H9 (cell line): Measurements from ENCODE around the gene LRRC26. TPM values are rescaled to one million over a fixed set of nuclear protein-coding genes. Genes with fewer than 3 reads are reported as not detected.

ENCODE experiments used
- DNase-seq: peaks from one replicate; pipeline ENCODE4 v3.0.0-alpha.2; 2017
- H2AFZ ChIP-seq: one replicate; pipeline ENCODE4 v1.6.1; 2013; ENCODE audit warnings: mild to moderate bottlenecking, low read length, control low read depth, moderate library complexity
- H2AK5ac ChIP-seq: 2 replicates; pipeline ENCODE4 v1.6.1; 2013; ENCODE audit warnings: low read length, control low read depth, mixed read lengths; ENCODE audit not compliant: insufficient read length
- H2BK120ac ChIP-seq: one replicate; pipeline ENCODE4 v1.6.1; 2013; ENCODE audit warnings: low read depth, mild to moderate bottlenecking, low read length, control low read depth, inconsistent platforms; ENCODE audit not compliant: poor library complexity, severe bottlenecking
- H2BK12ac ChIP-seq: 2 replicates; pipeline ENCODE4 v1.6.1; 2013; ENCODE audit warnings: low read length, control low read depth, mixed read lengths, low read depth; ENCODE audit not compliant: insufficient read length
- H2BK15ac ChIP-seq: 2 replicates; pipeline ENCODE4 v1.6.1; 2013; ENCODE audit warnings: low read depth, low read length, control low read depth
- H2BK20ac ChIP-seq: one replicate; pipeline ENCODE4 v1.6.1; 2013; ENCODE audit warnings: low read depth, mild to moderate bottlenecking, low read length, control low read depth, inconsistent platforms; ENCODE audit not compliant: poor library complexity, severe bottlenecking
- H2BK5ac ChIP-seq: 2 replicates; pipeline ENCODE4 v1.6.1; 2013; ENCODE audit warnings: low read length, control low read depth, mixed read lengths; ENCODE audit not compliant: insufficient read length
- H3K14ac ChIP-seq: 2 replicates; pipeline ENCODE4 v1.6.1; 2013; ENCODE audit warnings: low read length, control low read depth; ENCODE audit not compliant: insufficient read depth
- H3K18ac ChIP-seq: 2 replicates; pipeline ENCODE4 v1.6.1; 2013; ENCODE audit warnings: low read depth, mild to moderate bottlenecking, mixed read lengths, low read length, control low read depth; ENCODE audit not compliant: insufficient read length
- H3K23ac ChIP-seq: 2 replicates; pipeline ENCODE4 v1.6.1; 2013; ENCODE audit warnings: low read length, control low read depth, mixed read lengths, low read depth; ENCODE audit not compliant: insufficient read length
- H3K23me2 ChIP-seq: 2 replicates; pipeline ENCODE4 v1.6.1; 2013; ENCODE audit warnings: low read depth, mild to moderate bottlenecking, mixed read lengths, low read length, control low read depth; ENCODE audit not compliant: insufficient read length, poor library complexity, severe bottlenecking
- H3K27ac ChIP-seq: 2 replicates; pipeline ENCODE4 v1.5.1; 2013; ENCODE audit warnings: low read length, control low read depth, mixed read lengths, low read depth; ENCODE audit not compliant: insufficient read length
- H3K27me3 ChIP-seq: 2 replicates; pipeline ENCODE4 v1.6.1; 2013; ENCODE audit warnings: low read length, control low read depth, inconsistent platforms; ENCODE audit not compliant: insufficient read depth
- H3K4ac ChIP-seq: 2 replicates; pipeline ENCODE4 v1.6.1; 2013; ENCODE audit warnings: low read depth, mild to moderate bottlenecking, control low read depth, inconsistent platforms, low read length, moderate library complexity
- H3K4me1 ChIP-seq: 2 replicates; pipeline ENCODE4 v1.6.1; 2013; ENCODE audit warnings: low read length, control low read depth, inconsistent platforms; ENCODE audit not compliant: insufficient read depth
- H3K4me2 ChIP-seq: 2 replicates; pipeline ENCODE4 v1.6.1; 2013; ENCODE audit warnings: low read length, control low read depth, mixed read lengths; ENCODE audit not compliant: insufficient read length, insufficient read depth
- H3K56ac ChIP-seq: 2 replicates; pipeline ENCODE4 v1.6.1; 2013; ENCODE audit warnings: low read depth, mild to moderate bottlenecking, mixed read lengths, low read length, control low read depth; ENCODE audit not compliant: insufficient read length
- H3K79me1 ChIP-seq: 2 replicates; pipeline ENCODE4 v1.6.1; 2013; ENCODE audit warnings: low read depth, mild to moderate bottlenecking, moderate library complexity, low read length, control low read depth, inconsistent platforms; ENCODE audit not compliant: insufficient read depth, poor library complexity, severe bottlenecking
- H3K79me2 ChIP-seq: 2 replicates; pipeline ENCODE4 v1.6.1; 2013; ENCODE audit warnings: low read length, control low read depth, inconsistent platforms; ENCODE audit not compliant: insufficient read depth
- H3K9ac ChIP-seq: 2 replicates; pipeline ENCODE4 v1.6.1; 2013; ENCODE audit warnings: low read length, control low read depth, mixed read lengths; ENCODE audit not compliant: insufficient read length; ENCODE audit errors: extremely low read depth
- H3K9me3 ChIP-seq: one replicate; pipeline ENCODE4 v1.6.1; 2013; ENCODE audit warnings: low read depth, low read length, inconsistent platforms; ENCODE audit not compliant: control insufficient read depth
- H3T11ph ChIP-seq: one replicate; pipeline ENCODE4 v1.6.1; 2013; ENCODE audit warnings: mild to moderate bottlenecking, low read length, control low read depth, inconsistent platforms
- H4K20me1 ChIP-seq: one replicate; pipeline ENCODE4 v1.6.1; 2013; ENCODE audit not compliant: control insufficient read depth, insufficient read length, insufficient read depth
- H4K5ac ChIP-seq: 2 replicates; pipeline ENCODE4 v1.6.1; 2013; ENCODE audit warnings: low read depth, mild to moderate bottlenecking, mixed read lengths, low read length, control low read depth; ENCODE audit not compliant: insufficient read length
- H4K8ac ChIP-seq: replicated peaks from 2 replicates; pipeline ENCODE4 v1.6.1; 2013; ENCODE audit warnings: low read length, control low read depth, mixed read lengths, low read depth; ENCODE audit not compliant: insufficient read length
- H4K91ac ChIP-seq: 2 replicates; pipeline ENCODE4 v1.6.1; 2013; ENCODE audit warnings: low read depth, mild to moderate bottlenecking, moderate library complexity, mixed read lengths, low read length, control low read depth; ENCODE audit not compliant: insufficient read length
- H3K27ac Mint-ChIP-seq, 3 experiments: 2 replicates in 2 of 3; 3 replicates in 1 of 3; pipeline ENCODE4 v1.8.0; 2020 to 2021; ENCODE audit warnings: mixed read lengths in 3 of 3, mild to moderate bottlenecking in 1 of 3, moderate library complexity in 1 of 3
- H3K27me3 Mint-ChIP-seq: 2 replicates; pipeline ENCODE4 v1.8.0; 2021; ENCODE audit warnings: low read depth, mild to moderate bottlenecking, moderate library complexity, mixed read lengths
- H3K36me3 Mint-ChIP-seq, 3 experiments: 2 replicates in 2 of 3; 3 replicates in 1 of 3; pipeline ENCODE4 v1.8.0; 2020 to 2021; ENCODE audit warnings: low read depth in 3 of 3, mixed read lengths in 3 of 3; ENCODE audit not compliant: insufficient read depth in 1 of 3
- H3K4me1 Mint-ChIP-seq, 2 experiments: 2 replicates each; pipeline ENCODE4 v1.8.0; 2020; ENCODE audit warnings: mixed read lengths in 2 of 2
- H3K4me3 Mint-ChIP-seq, 2 experiments: 2 replicates in 1 of 2; 3 replicates in 1 of 2; pipeline ENCODE4 v1.8.0; 2020 to 2021; ENCODE audit warnings: mild to moderate bottlenecking in 2 of 2, mixed read lengths in 2 of 2, moderate library complexity in 1 of 2
- H3K9me3 Mint-ChIP-seq, 2 experiments: 2 replicates in 1 of 2; 3 replicates in 1 of 2; pipeline ENCODE4 v1.8.0; 2020; ENCODE audit warnings: mild to moderate bottlenecking in 2 of 2, mixed read lengths in 2 of 2, moderate library complexity in 1 of 2
- CTCF ChIP-seq: fragments of 200-600 bp; sonication (generic); conservative IDR thresholded peaks from 3 replicates; pipeline ENCODE4 v1.8.0; 2021; ENCODE audit warnings: antibody characterized with exemption, mild to moderate bottlenecking
- WGBS: extraction: QIAGEN DNeasy Blood & Tissue Kit; methylation state at CpG from one replicate; pipeline ENCODE4 v1.1.7; 2013; ENCODE audit warnings: missing lambda C conversion rate, low lambda C conversion rate, mixed read lengths; ENCODE audit not compliant: insufficient read length; ENCODE audit errors: extremely low coverage; 5-methylcytosine and 5-hydroxymethylcytosine counted together
- total RNA-seq: library from RNA; stranded (reverse); gene quantifications from 2 replicates; pipeline ENCODE4 v1.2.1, GENCODE V29; 2021

Gene LRRC26
- total RNA-seq, 1 experiment from 2014 or later, result 0.96 TPM

DNA sequence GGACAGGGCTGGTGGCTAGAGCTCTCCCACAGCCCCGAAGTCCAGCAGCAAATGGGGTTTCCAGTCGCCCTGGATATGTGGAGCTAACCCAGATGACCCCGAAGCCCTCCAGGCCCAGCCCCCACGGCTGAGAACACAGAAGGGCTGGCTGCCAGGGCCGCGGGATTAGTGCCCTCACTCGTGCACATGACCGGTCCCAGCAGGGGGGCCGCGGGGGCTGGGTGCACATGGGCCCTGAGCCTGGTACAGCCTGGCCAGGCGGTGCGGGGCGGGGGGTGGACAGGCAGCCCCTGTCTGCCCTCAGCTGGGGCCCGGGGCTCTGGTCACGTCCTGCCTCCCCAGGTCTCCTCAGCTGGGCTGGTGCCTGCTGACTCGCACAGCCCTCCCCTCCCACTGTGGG is 24.5 kb upstream of the LRRC26 start:
- no CpG with 5 or more reads among the region's 16 CpGs for WGBS

More for the DNA sequence above, 24.5 kb upstream of the LRRC26 start:
- H4K5ac ChIP-seq, result no peak overlapping the region
- H2BK15ac ChIP-seq, result no peak overlapping the region
- DNase-seq, result no peak
- H3K9me3 ChIP-seq, result no peaks in the 10 kb centered on the region
- no peak overlapping the region for H3K18ac ChIP-seq
- Mint-ChIP-seq H3K36me3 (peaks cover 5 to 15% (median 11%) of the 10 kb centered on the region in 3 experiments; a peak in 5 of 7 replicates), H3K9me3 (no peaks in the 10 kb centered on the region), H3K4me3 (no peak overlapping the region), H3K27me3 (no peaks in the 10 kb centered on the region), H3K4me1 (peaks cover 8 to 17% of the 10 kb centered on the region in 2 experiments), H3K27ac (no peak overlapping the region)
- no peak overlapping the region for H3K27ac ChIP-seq
- H3K14ac ChIP-seq, result no peak overlapping the region; the same call in 1 of the 2 replicates
- H3K56ac ChIP-seq, result no peak overlapping the region
- H3K27me3 ChIP-seq, result no peaks in the 10 kb centered on the region
- H4K20me1 ChIP-seq, result no peaks in the 10 kb centered on the region
- no peak overlapping the region for H2BK120ac ChIP-seq
- no peak overlapping the region for H3K4me2 ChIP-seq
- H3K9ac ChIP-seq, result no peak overlapping the region
- peaks cover 2% of the 10 kb centered on the region for H3K23me2 ChIP-seq
- no peak overlapping the region for H3T11ph ChIP-seq
- H3K23ac ChIP-seq, result no peak overlapping the region
- H3K79me1 ChIP-seq, result peaks cover 3% of the 10 kb centered on the region
- TF ChIP-seq CTCF, result no peak
- no peak overlapping the region for H2BK20ac ChIP-seq
- H3K4me1 ChIP-seq, result peaks cover 4% of the 10 kb centered on the region; the same call in 1 of the 2 replicates
- H2AFZ ChIP-seq, result no peak overlapping the region
- no peak overlapping the region for H3K4ac ChIP-seq
- H4K8ac ChIP-seq, result no peak overlapping the region
- H2BK5ac ChIP-seq, result no peak overlapping the region
- no peak overlapping the region for H2AK5ac ChIP-seq
- H2BK12ac ChIP-seq, result no peak overlapping the region
- H3K79me2 ChIP-seq, result 0 out of 2 replicates have a peak, but pooled peaks cover 2% of the 10 kb centered on the region
- H4K91ac ChIP-seq, result no peak overlapping the region
